PC-3 (cell line): Measurements from ENCODE around the gene RASAL2. TPM values are rescaled to one million over a fixed set of nuclear protein-coding genes. Genes with fewer than 3 reads are reported as not detected.

Experiments used
- ATAC-seq: fragments of 200-7000 bp; cut with Tn5 transposase; 2 replicates; pipeline ENCODE4 v1.9.1; 2020; ENCODE audit warnings: mild to moderate bottlenecking, moderate library complexity
- BruUV-seq: library from RNA; stranded (reverse); fragments of 400-500 nt; replicated peaks from 2 replicates; lab custom pipeline; 2021; lab: Mats Ljungman, UMichigan
- CTCF ChIA-PET: fragments of 300-600 bp; sonication (Branson Sonifier 250); formaldehyde crosslinking; loops from one replicate; lab custom pipeline; 2022; ENCODE audit warnings: antibody characterized with exemption; lab: Charles Lee
- POLR2A ChIA-PET: fragments of 300-600 bp; sonication (Branson Sonifier 250); formaldehyde crosslinking; loops from one replicate; lab custom pipeline; 2022; ENCODE audit warnings: antibody characterized with exemption; ENCODE audit not compliant: unreplicated experiment; lab: Charles Lee
- DNase-seq: peaks from one replicate; pipeline ENCODE4 v3.0.0-alpha.2; 2015
- H2AFZ ChIP-seq: fragments of 300-600 bp; sonication (generic); 2 replicates; pipeline ENCODE4 v1.6.0; 2016; ENCODE audit warnings: antibody characterized with exemption, low read length
- H3F3A ChIP-seq: fragments of 300-600 bp; sonication (generic); one replicate; pipeline ENCODE4 v1.6.0; 2017; ENCODE audit warnings: antibody characterized with exemption, low read length, control low read depth, mild to moderate bottlenecking; ENCODE audit not compliant: unreplicated experiment
- H3K27ac ChIP-seq: fragments of 300-600 bp; sonication (generic); 2 replicates; pipeline ENCODE4 v1.5.1; 2016; ENCODE audit warnings: mild to moderate bottlenecking, low read length
- H3K27me3 ChIP-seq: fragments of 300-600 bp; sonication (generic); 2 replicates; pipeline ENCODE4 v1.6.1; 2016; ENCODE audit warnings: low read length, mixed read lengths
- H3K36me3 ChIP-seq: fragments of 300-600 bp; sonication (generic); 2 replicates; pipeline ENCODE4 v1.6.1; 2016; ENCODE audit warnings: low read depth, mixed run types, low read length, mixed read lengths
- H3K4me1 ChIP-seq: fragments of 300-600 bp; sonication (generic); 2 replicates; pipeline ENCODE4 v1.5.1; 2016; ENCODE audit warnings: low read length; ENCODE audit not compliant: insufficient read depth
- H3K4me2 ChIP-seq: fragments of 300-600 bp; sonication (generic); 2 replicates; pipeline ENCODE4 v1.6.0; 2016; ENCODE audit warnings: low read length
- H3K4me3 ChIP-seq: fragments of 300-600 bp; sonication (generic); 2 replicates; pipeline ENCODE4 v1.5.1; 2016; ENCODE audit warnings: mild to moderate bottlenecking, low read length, mixed read lengths
- H3K79me2 ChIP-seq: fragments of 300-600 bp; sonication (generic); 2 replicates; pipeline ENCODE4 v1.6.1; 2017; ENCODE audit warnings: low read length, mixed read lengths
- H3K9ac ChIP-seq: fragments of 300-600 bp; sonication (generic); 2 replicates; pipeline ENCODE4 v1.6.0; 2016; ENCODE audit warnings: mild to moderate bottlenecking, low read length
- H3K9me2 ChIP-seq: fragments of 300-600 bp; sonication (generic); replicated peaks from 2 replicates; pipeline ENCODE4 v1.6.1; 2016; ENCODE audit warnings: mixed run types, low read length, mixed read lengths
- H3K9me3 ChIP-seq: fragments of 300-600 bp; sonication (generic); 2 replicates; pipeline ENCODE4 v1.6.1; 2016; ENCODE audit warnings: low read length, mixed read lengths
- H4K20me1 ChIP-seq: fragments of 300-600 bp; sonication (generic); 2 replicates; pipeline ENCODE4 v1.6.1; 2016; ENCODE audit warnings: low read length, mixed read lengths
- EZH2 ChIP-seq: fragments of 300-600 bp; sonication (generic); IDR thresholded peaks from one replicate; pipeline ENCODE4 v1.6.1; 2017; ENCODE audit warnings: antibody characterized with exemption, mild to moderate bottlenecking, low read length; ENCODE audit not compliant: unreplicated experiment
- EZH2phosphoT487 ChIP-seq: fragments of 300-600 bp; sonication (generic); IDR thresholded peaks from 2 replicates; pipeline ENCODE4 v1.6.1; 2018; ENCODE audit warnings: mild to moderate bottlenecking, antibody characterized with exemption, low read length, borderline replicate concordance
- intact Hi-C: fragments of 100-400 bp; cut with micrococcal nuclease; formaldehyde crosslinking; loops from 2 replicates; pipeline ENCODE4 v1.9.0; 2023
- total RNA-seq: library from RNA; depleted of rRNA; stranded (reverse); fragments of >200 nt; gene quantifications from 2 replicates; pipeline ENCODE4 v1.2.3, GENCODE V29; 2014
- TF ChIP-seq, protein P1 (sequence below): fragments of 300-600 bp; sonication (generic); conservative IDR thresholded peaks from 2 replicates; pipeline ENCODE4 v1.5.1; 2017; ENCODE audit warnings: antibody characterized with exemption, low read depth, mild to moderate bottlenecking, low read length

RASAL2 gene
- total RNA-seq, 1 experiment from 2014 or later: 7.9 TPM

DNA sequence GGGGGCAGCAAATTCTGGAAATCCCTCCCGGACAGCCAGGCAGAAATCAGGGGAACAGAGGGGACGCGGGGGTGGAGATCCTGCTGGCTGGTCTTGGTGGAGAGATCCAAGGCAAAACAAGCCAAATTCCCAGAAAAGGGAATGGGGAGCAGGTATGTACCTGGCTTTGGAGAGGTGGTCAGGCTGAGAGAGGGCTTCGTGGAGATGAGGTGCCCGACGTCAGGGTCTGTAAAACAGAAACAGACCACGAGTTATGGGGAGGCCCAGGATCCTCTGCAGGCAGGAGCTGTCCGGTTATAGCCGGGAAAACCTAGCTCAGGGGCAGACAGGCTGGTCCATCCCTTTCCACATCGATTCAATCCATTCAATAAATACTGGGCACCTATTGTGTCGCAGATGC is 398.4 kb downstream of the RASAL2 start:
- H3K9me3 ChIP-seq: no peaks in the 10 kb centered on the region
- H3F3A ChIP-seq: no peaks in the 10 kb centered on the region
- H4K20me1 ChIP-seq: no peaks in the 10 kb centered on the region
- no peak for TF ChIP-seq EZH2
- no peak for TF ChIP-seq EZH2phosphoT487
- TF ChIP-seq, protein P1, sequence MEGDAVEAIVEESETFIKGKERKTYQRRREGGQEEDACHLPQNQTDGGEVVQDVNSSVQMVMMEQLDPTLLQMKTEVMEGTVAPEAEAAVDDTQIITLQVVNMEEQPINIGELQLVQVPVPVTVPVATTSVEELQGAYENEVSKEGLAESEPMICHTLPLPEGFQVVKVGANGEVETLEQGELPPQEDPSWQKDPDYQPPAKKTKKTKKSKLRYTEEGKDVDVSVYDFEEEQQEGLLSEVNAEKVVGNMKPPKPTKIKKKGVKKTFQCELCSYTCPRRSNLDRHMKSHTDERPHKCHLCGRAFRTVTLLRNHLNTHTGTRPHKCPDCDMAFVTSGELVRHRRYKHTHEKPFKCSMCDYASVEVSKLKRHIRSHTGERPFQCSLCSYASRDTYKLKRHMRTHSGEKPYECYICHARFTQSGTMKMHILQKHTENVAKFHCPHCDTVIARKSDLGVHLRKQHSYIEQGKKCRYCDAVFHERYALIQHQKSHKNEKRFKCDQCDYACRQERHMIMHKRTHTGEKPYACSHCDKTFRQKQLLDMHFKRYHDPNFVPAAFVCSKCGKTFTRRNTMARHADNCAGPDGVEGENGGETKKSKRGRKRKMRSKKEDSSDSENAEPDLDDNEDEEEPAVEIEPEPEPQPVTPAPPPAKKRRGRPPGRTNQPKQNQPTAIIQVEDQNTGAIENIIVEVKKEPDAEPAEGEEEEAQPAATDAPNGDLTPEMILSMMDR: no peak
- no TSS peak for BruUV-seq
- no peaks in the 10 kb centered on the region for H3K79me2 ChIP-seq
- ChIA-PET CTCF (no interaction called here), POLR2A (no interaction called here)
- intact Hi-C loops: no loop called here
- H3K4me2 ChIP-seq: no peak overlapping the region
- no peaks in the 10 kb centered on the region for H3K4me1 ChIP-seq
- H3K4me3 ChIP-seq: no peak overlapping the region
- DNase-seq (no peak), ATAC-seq (no peak)
- H3K9me2 ChIP-seq: no peaks in the 10 kb centered on the region
- no peaks in the 10 kb centered on the region for H3K27me3 ChIP-seq
- H2AFZ ChIP-seq: no peak overlapping the region
- no peak overlapping the region for H3K27ac ChIP-seq
- H3K36me3 ChIP-seq: no peaks in the 10 kb centered on the region
- no peak overlapping the region for H3K9ac ChIP-seq

DNA sequence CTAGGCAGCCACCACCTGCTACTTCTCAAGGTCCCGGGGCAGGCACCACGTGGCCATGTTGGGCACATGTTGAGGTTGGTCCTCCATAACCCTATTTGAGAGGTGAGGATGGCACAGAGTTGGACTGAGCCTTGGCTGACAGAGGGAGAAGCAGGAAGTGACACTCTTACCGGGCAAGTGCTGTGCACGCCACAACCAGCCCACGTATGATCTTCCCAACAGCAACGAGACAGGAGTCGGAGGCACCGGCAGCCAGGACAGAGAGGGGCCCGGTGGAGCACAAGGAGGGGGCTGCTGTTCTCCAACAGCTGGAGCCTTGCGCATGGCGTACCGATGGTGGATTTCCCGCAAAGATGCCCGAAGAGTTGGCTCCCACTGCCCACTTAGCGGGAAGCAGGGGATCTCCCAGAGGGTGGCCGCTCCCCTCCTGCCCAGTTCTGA is 399.4 kb downstream of the RASAL2 start:
- H2AFZ ChIP-seq: no peak overlapping the region
- no peak overlapping the region for H3K27ac ChIP-seq
- DNase-seq (no peak), ATAC-seq (no peak)
- H3K36me3 ChIP-seq: no peaks in the 10 kb centered on the region
- no peaks in the 10 kb centered on the region for H3K9me3 ChIP-seq
- BruUV-seq: no TSS peak
- no peaks in the 10 kb centered on the region for H3K4me1 ChIP-seq
- no peaks in the 10 kb centered on the region for H3K27me3 ChIP-seq
- no peak overlapping the region for H3K4me3 ChIP-seq
- H3K9ac ChIP-seq: no peak overlapping the region
- ChIA-PET POLR2A (no interaction called here), CTCF (no interaction called here)
- H3K79me2 ChIP-seq: no peaks in the 10 kb centered on the region
- intact Hi-C loops: no loop called here
- H3F3A ChIP-seq: no peaks in the 10 kb centered on the region
- H4K20me1 ChIP-seq: no peaks in the 10 kb centered on the region
- H3K9me2 ChIP-seq: no peaks in the 10 kb centered on the region
- TF ChIP-seq EZH2: no peak
- no peak for TF ChIP-seq EZH2phosphoT487
- TF ChIP-seq, protein P1: no peak
- H3K4me2 ChIP-seq: no peak overlapping the region

DNA sequence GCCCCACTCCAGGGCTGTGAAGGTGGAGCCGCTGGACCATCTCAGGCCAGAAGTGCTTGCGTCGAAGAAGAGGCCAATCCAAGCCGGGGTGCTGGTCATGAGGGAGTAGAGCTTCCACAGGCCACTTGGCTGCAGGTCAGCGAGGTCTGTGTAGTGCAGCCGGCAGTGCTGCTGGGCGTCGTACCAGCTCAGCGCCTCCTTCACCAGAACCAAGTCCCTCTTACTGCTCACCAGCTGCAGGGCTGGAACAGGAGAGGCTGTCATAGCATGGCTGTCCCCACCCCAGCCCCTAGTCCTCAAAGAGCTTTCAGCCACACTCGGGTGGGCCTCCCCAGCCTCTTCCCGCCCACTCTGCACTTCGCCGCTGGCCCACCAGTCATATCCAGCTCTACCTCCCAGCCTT is 400.7 kb downstream of the RASAL2 start:
- H3K27ac ChIP-seq: no peak overlapping the region
- H3K4me2 ChIP-seq: no peak overlapping the region
- TF ChIP-seq, protein P1: no peak
- TF ChIP-seq EZH2phosphoT487 (no peak), EZH2 (no peak)
- H3K27me3 ChIP-seq: no peaks in the 10 kb centered on the region
- ATAC-seq: no peak
- H3K36me3 ChIP-seq: no peaks in the 10 kb centered on the region
- no peaks in the 10 kb centered on the region for H3K9me3 ChIP-seq
- POLR2A ChIA-PET: no interaction called here
- no TSS peak for BruUV-seq
- H4K20me1 ChIP-seq: no peaks in the 10 kb centered on the region
- no peaks in the 10 kb centered on the region for H3K79me2 ChIP-seq
- no peak overlapping the region for H3K9ac ChIP-seq
- no peak overlapping the region for H3K4me3 ChIP-seq
- no peak for DNase-seq
- CTCF ChIA-PET: no interaction called here
- H3F3A ChIP-seq: no peaks in the 10 kb centered on the region
- H3K9me2 ChIP-seq: no peaks in the 10 kb centered on the region
- no peaks in the 10 kb centered on the region for H3K4me1 ChIP-seq
- intact Hi-C loops: no loop called here
- H2AFZ ChIP-seq: no peak overlapping the region
